Lower leg skin (tissue), 3 donors: ENCODE data around the gene EHMT1.

ENCODE experiments used
- POLR2A ChIP-seq, 2 donors: fragments of 450-650 bp; IDR thresholded peaks; one replicate each; pipeline ENCODE4 v1.6.1; 2016 to 2017; ENCODE audit warnings: antibody characterized with exemption in 2 of 2, mild to moderate bottlenecking in 1 of 2, moderate library complexity in 1 of 2
- TF ChIP-seq, protein P1 (sequence below), 3 donors: fragments of 450-650 bp; IDR thresholded peaks; one replicate each; pipeline ENCODE4 v1.5.1; 2016; ENCODE audit warnings: antibody characterized with exemption in 3 of 3, mild to moderate bottlenecking in 3 of 3, moderate library complexity in 2 of 3

- TF ChIP-seq, protein P1, sequence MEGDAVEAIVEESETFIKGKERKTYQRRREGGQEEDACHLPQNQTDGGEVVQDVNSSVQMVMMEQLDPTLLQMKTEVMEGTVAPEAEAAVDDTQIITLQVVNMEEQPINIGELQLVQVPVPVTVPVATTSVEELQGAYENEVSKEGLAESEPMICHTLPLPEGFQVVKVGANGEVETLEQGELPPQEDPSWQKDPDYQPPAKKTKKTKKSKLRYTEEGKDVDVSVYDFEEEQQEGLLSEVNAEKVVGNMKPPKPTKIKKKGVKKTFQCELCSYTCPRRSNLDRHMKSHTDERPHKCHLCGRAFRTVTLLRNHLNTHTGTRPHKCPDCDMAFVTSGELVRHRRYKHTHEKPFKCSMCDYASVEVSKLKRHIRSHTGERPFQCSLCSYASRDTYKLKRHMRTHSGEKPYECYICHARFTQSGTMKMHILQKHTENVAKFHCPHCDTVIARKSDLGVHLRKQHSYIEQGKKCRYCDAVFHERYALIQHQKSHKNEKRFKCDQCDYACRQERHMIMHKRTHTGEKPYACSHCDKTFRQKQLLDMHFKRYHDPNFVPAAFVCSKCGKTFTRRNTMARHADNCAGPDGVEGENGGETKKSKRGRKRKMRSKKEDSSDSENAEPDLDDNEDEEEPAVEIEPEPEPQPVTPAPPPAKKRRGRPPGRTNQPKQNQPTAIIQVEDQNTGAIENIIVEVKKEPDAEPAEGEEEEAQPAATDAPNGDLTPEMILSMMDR (IDR thresholded peaks at IDR 0.05): no peak
- no peak for TF ChIP-seq POLR2A (IDR thresholded peaks at IDR 0.05)
These were observed 255.1 kb downstream of the EHMT1 start for GRCh38 chr9:137873858-137874362.
